GM21447 (cell line): ENCODE measurements around the gene ACOXL.
A peak's percentile ranks its signal among the peaks of the same experiment; 100 is the strongest.

Experiments
- ATAC-seq: cut with Tn5 transposase; IDR thresholded peaks from one replicate; pipeline ENCODE4 v1.9.1; 2021; ENCODE audit not compliant: unreplicated experiment

The ACOXL gene

DNA sequence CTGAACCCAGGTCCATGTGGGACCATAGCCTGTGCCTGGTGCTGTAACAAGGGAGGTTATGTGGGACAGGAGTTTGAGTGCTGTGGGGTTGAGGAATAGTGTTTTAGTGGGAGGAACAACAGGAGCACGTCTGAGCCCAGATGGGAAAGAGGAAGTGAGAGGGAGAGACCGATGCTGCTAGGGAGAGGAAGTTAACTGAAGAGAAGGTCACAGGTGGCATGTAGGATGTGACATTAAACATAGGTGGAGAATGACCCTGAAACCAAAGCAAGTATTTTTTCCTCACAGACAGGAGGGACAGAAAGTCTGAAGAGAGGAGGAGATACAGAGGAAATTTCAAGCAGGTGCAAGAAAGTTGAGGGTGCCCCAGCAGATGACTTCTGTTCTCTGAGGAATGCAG, 87.8 kb downstream of the ACOXL start:
- ATAC-seq: peak; percentile 81

DNA sequence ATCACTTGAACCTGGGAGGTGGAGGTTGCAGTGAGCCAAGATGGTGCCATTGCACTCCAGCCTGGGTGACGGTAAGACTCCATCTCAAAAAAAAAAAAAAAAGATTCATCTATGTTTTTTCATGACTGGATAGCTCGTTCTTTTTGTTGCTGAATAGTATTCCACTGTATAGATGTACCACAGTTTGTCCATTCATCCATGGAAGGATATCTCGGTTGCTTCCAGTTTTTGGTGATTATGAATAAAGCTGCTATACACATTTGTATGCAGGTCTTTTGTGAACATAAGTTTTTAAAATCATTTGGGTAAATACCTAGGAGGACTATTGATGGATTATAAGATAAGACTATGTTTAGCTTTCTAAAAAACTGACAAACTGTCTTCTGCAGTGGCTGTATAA, 90.8 kb downstream of the ACOXL start:
- ATAC-seq: no peak

GRCh38 chr2:110827511-110827910, 95.1 kb downstream of the ACOXL start:
- ATAC-seq: no peak

DNA sequence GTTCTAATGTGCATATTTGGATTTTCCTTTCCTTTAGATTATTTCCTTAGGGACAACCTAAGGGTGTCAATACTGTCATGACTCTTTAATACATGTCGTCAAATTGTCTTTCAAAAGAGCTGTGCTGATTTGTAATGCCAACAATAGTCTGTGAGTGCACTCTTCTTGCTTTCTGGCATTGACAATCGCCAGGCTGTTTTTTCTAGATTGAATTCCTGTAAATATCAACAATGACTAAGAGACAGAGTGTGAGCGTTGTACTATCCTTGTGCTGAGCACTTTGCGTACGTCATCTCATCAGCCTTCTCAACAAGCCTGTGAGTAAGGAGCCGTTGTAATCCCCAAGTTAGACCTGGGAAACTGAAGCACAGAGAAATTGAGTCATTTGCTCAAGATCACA, 96.0 kb downstream of the ACOXL start:
- ATAC-seq: no peak

DNA sequence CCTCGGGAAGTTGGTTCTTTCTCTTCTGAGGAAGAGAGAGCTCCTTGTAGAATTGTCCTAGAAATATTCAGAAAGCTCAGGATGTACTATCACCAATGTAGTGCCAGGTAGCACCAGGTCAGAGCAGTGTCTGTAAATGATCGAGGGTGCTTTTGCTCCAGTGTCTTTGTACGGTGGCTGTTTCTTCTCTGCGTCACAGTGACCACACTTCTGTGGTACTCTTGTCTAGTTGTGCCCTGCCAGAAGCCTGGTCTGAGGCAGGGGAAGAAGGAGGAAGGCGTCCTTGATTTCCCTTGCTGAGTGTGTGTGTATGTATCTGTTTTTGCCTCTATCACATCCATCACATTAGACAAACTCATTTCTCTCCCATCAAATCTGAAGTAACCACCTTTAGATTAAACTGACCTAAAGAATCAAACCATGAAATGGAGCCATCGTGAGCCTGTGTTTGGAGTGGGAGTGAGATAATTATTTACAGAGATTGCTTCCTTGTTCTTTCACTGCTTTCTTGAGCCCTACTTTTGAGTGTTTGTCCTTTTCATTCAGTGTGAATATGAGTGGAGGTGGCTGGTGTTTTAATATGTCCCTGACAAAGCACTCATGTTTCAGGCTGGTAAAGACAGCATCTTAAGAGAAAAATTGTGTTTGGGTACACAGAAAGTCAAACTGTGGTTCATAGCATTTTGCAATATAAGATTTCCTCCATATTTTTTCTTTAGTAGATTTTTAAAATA, 97.2 kb downstream of the ACOXL start:
- ATAC-seq: no peak

DNA sequence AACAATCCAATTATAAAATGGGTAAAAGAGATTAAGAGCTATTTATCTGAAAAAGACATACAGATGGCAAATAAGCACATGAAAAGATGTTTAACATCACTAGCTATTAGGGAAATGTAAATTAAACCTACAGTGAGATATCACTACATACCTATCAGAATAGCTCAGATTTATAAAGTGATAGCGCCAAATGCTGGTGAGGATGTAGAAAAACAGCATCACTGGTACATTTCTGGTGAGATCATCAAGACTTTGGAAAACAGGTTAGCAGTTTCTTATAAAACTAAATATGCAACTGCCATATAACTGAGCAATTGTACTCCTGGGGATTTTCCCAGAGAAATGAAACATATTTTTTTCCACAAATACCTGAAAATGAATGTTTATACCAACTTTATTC, 100.4 kb downstream of the ACOXL start:
- no peak for ATAC-seq

DNA sequence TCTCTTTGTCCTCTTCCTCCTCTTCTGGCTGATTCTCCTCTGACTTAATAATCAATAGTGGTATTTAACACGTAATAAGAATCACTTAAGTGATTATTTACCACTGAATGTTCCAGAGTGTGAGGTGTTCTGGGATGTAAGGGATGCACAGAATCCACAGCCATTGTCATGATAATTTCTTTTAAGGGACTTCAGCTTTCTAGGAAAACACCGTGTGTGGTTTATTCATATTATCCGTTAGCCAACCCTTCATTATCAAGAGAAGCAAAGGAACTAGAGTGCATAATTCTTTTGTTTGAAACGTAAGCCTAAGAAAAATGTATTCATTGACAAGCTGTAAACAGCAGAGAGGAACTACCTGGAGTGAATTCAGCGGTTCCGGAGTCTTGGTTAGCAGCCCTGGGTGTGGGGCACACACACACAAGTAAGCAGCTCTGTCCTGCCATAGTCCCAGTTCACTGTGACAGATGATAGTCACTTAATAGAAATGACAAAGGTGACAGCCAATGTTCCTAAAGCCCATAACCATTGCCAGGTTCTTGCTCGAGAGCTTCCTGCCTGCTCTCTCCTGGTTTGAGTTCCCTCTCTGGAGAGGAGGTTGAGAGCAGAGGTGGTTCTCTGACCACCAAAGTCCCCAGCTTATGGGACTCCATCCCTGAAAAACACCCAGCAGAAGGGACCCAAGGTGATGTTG, 101.9 kb downstream of the ACOXL start:
- no peak for ATAC-seq

GRCh38 chr2:110836671-110837070, 104.3 kb downstream of the ACOXL start:
- no peak for ATAC-seq

GRCh38 chr2:110837446-110838409, 105.4 kb downstream of the ACOXL start:
- ATAC-seq: no peak

GRCh38 chr2:110838657-110839384, 106.4 kb downstream of the ACOXL start:
- no peak for ATAC-seq

GRCh38 chr2:110840508-110840907, 108.1 kb downstream of the ACOXL start:
- no peak for ATAC-seq

DNA sequence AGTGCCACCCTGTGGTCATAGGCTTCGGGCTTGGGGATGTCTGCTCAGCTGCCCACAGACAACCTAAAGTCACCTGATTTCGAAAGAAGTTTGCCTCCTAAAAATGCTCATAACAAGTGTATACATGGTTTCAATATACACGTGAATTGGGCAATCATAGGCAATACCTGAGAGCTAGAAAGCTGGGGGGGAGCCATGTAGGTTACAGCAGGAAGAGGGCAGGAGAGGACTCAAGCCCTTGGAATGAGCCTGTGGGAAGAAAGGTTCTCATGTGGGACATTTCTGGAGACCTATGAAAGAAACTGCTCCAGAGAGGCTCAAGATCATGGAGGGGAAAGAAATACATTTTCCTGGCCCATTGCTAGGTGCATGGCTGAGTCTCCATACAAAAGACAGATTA, 109.7 kb downstream of the ACOXL start:
- ATAC-seq: no peak

DNA sequence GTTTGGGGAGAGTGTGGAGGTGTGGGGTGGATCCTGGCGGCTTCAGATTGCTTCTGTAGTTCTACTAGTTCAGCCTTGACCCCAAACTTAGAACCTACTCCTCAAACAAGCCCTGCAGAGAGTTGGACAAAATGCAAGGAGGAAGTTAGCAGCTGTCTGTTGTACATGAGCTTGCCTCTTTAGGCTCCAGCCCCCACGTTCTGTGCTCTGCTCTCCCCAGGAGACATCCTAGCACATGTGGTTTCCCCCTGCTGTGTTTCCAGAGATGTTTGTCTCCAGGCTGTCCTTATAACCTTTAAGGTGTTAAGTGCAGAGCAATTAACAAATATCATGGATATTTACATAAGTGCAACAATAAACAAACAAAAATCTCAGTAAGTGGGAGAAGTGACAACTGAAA, 111.1 kb downstream of the ACOXL start:
- no peak for ATAC-seq

DNA sequence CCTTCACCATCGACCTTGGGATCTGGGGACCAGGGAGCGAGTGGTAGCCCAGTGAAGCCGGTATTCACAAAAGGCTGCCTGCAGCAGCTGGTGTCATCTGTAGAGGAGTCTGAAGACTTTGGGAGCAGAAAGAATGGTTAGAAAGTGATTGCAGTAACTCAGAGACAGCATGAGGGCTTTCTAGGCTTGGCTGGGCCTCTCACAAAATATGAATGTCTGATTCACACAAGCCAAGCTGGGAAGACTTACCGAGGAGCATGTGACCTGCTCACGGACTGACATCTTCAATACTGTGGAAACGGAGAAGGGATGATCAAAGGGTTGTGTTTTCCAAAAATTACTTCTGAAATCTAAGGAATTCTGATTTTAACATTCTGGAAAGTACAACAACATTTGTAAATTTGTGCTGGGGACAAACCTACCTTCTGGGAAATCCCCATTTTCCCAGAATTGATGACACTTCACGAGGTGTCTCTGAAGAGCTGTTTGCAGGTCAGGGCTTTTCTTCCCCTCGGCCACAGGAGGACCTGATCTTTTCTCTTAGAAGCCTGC, 111.7 kb downstream of the ACOXL start:
- no peak for ATAC-seq

DNA sequence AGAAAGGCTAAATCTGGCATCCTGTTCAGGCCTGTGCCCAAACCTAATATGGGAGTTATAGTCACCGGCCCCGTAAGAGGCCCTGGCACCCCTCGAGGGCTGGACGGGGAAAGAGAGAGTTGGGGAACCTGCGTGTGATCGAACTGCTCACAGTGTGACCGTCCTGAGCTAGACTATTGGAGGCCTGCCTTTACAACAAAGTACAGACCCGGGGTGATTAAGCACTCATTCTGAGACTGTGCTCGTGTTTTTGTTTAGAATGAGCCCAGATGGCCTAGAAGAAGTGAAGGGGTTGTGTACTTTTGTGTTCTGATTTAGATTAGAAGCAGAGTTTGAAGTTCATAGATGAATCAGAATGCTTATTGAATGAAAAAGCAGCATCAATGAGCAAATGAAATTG, 115.3 kb downstream of the ACOXL start:
- ATAC-seq: no peak

DNA sequence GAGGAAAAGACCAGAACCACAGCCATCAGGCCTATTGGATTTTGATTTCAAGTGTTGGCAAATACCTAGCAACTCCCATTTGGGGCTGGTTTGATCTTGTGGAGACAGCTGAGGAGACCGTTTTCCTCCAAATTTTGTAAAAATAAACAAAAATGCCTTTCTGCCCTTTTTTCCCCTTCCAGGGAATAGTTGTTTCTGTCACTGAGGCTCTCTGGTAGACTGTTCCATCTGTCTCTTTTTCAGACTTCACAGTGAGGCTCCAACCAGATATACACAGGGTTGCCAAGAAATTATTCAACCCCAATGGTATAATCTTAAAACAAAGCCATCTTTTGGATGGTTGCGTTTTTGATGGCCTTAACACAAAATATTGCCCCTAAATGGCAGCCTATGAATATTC, 115.7 kb downstream of the ACOXL start:
- ATAC-seq: no peak

DNA sequence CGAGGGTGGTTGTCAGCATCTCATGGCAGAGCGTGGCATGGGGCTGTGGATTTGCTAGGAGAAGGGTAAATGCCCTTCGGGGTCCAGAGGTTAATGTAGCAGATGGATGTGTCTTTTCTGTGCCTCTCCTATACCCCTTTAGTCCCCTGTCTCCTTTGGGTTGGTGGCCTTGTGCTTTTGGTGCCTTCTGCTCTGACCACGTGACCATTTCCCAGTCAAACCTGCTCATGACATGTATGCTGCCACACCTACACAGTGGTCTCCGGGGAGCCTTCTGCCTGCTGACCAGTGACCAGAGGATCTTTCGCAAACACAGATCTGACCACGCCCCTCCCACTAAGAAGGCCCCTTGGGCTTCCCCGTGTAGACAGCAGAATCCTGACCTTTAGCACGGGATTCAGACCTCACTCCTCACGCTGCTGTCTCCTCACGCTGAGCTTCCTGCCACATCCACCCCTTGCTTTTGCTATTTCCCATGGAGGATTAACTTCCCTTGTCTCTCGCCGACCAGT, 116.2 kb downstream of the ACOXL start:
- no peak for ATAC-seq

DNA sequence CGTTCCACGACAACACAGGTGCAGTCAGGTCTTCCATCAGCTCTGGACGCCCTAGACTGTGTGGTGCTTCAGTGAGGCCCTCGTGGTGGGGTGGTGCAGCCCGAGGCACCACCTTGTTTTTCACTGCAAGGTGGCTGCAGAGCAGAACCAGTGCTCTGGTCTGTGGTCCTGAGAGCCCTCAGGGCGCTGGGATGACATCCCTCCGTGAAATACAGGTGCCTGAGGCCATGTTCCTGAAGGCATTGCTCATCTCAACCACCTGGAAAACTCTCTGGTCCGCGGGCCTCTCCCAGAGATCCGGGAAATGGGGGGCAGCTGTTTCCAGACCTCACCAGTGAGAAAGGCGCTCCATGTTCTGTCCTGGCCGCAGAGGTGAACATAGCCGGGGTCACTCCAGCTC, 119.2 kb downstream of the ACOXL start:
- no peak for ATAC-seq

- no peak for ATAC-seq
These were observed 119.7 kb downstream of the ACOXL start for GRCh38 chr2:110852051-110852450.

DNA sequence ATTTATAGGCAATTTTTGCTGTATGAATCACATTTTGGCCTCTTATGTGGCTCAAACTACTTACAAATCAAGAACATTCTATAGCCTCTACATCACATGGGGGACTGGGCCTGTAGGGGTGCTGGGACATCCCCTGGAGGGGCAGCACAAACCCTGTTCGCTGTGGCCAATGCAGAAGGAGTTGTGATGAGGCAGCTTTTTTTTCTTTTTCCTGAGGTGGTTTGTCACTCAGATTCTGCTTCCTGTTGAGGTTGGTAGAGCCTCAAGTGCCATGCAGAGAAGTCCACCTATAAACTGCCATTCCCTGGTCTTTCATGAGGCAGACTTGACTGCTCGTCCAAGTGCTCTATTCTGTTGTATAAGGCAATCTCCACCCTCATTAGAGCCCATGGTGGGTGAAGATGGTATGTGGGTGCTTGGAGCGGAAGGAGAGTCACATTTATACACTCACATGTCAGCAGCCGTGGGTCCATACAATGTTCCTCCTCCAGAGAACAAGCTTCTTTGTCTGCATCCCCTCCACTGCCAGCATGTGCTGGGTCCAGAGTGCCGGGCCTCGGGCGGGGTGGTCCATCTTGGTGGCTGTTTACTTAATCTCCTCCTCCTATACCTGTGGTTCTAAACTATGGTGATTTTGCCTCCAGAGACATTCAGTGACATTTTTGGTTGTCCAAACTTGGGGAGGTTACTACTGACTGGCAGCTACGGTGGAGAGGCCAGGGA, 120.3 kb downstream of the ACOXL start:
- no peak for ATAC-seq
